A549 (cell line): ENCODE data around the gene GSTM2. TPM values are rescaled to one million over a fixed set of nuclear protein-coding genes. Genes with fewer than 3 reads are reported as not detected.

Source experiments
- ATAC-seq, 2 experiments: fragments of 200-7000 bp in 1 of 2; fragments of >200 bp in 1 of 2; cut with Nextera tagmentation in 1 of 2; cut with Tn5 transposase in 1 of 2; 3 replicates each; pipeline versions ENCODE4 v1.8.0 to v1.9.1; 2018 to 2020; ENCODE audit warnings: mild to moderate bottlenecking in 1 of 2, moderate library complexity in 1 of 2
- CTCF ChIA-PET: fragments of 300-600 bp; sonication (Branson Sonifier 250); formaldehyde crosslinking; extraction: SDS; loops from one replicate; lab custom pipeline; 2021; ENCODE audit warnings: antibody characterized with exemption, inconsistent platforms; lab: Yijun Ruan, JAX
- POLR2A ChIA-PET: fragments of 350-600 bp; formaldehyde crosslinking; extraction: SDS; loops from one replicate; lab custom pipeline; 2021; ENCODE audit warnings: antibody characterized with exemption, inconsistent platforms; lab: Yijun Ruan, JAX
- DNase-seq, 2 experiments: peaks; one replicate each; pipeline versions ENCODE4 v3.0.0 to v3.0.0-alpha.2; 2011 to 2016; ENCODE audit warnings: low read depth in 1 of 2, low spot score in 1 of 2
- FAIRE-seq: peaks from 2 replicates; lab custom pipeline; 2011; peaks lifted over from hg19 to GRCh38; lab: Jason Lieb, UNC
- H3K27ac ChIP-seq, 2 experiments: fragments of >200 bp; sonication (Bioruptor Twin); formaldehyde crosslinking; 3 replicates each; pipeline ENCODE4 v1.5.1; 2016 to 2017
- H3K4me1 ChIP-seq: fragments of >200 bp; sonication (Bioruptor Twin); formaldehyde crosslinking; 3 replicates; pipeline ENCODE4 v1.6.1; 2016
- H3K4me2 ChIP-seq: fragments of >200 bp; sonication (Bioruptor Twin); formaldehyde crosslinking; 3 replicates; pipeline ENCODE4 v1.6.1; 2016
- H3K4me3 ChIP-seq: fragments of >200 bp; sonication (Bioruptor Twin); formaldehyde crosslinking; 3 replicates; pipeline ENCODE4 v1.5.1; 2016
- H3K9me3 ChIP-seq: fragments of >200 bp; sonication (Bioruptor Twin); formaldehyde crosslinking; 3 replicates; pipeline ENCODE4 v1.6.1; 2016
- BHLHE40 ChIP-seq: IDR thresholded peaks from 2 replicates; pipeline ENCODE4 v1.6.1; 2012; ENCODE audit warnings: low read depth, low read length, inconsistent platforms
- CEBPB ChIP-seq, 2 experiments: fragments of >200 bp in 1 of 2; sonication (Bioruptor Twin) in 1 of 2; formaldehyde crosslinking in 1 of 2; IDR thresholded peaks; 2 replicates each; pipeline ENCODE4 v1.6.1; 2012 to 2016
- CHD4 ChIP-seq: fragments of 200-600 bp; sonication (generic); IDR thresholded peaks from 2 replicates; pipeline ENCODE4 v1.6.1; 2016; ENCODE audit warnings: antibody characterized with exemption, mild to moderate bottlenecking, borderline replicate concordance
- FOSL2 ChIP-seq, 2 experiments: fragments of 450-650 bp in 1 of 2; fragments of >200 bp in 1 of 2; sonication (Bioruptor Twin) in 1 of 2; formaldehyde crosslinking; IDR thresholded peaks; 2 replicates each; pipeline versions ENCODE4 v1.5.0 to v1.6.1; 2016 to 2020; ENCODE audit warnings: mild to moderate bottlenecking in 1 of 2, moderate library complexity in 1 of 2
- GATA3 ChIP-seq: IDR thresholded peaks from 2 replicates; pipeline ENCODE4 v1.6.1; 2012; ENCODE audit warnings: borderline replicate concordance
- HEYL ChIP-seq: fragments of 250-450 bp; sonication (Bioruptor Pico); IDR thresholded peaks from 2 replicates; pipeline ENCODE4 v1.8.0; 2021; ENCODE audit warnings: mild to moderate bottlenecking, moderate library complexity
- JUN ChIP-seq, 2 experiments: fragments of >200 bp; sonication (Bioruptor Twin); formaldehyde crosslinking; IDR thresholded peaks; 2 replicates in 1 of 2; 3 replicates in 1 of 2; pipeline ENCODE4 v1.6.1; 2016 to 2017
- KDM1A ChIP-seq: fragments of 200-600 bp; sonication (generic); IDR thresholded peaks from 2 replicates; pipeline ENCODE4 v1.6.1; 2016; ENCODE audit warnings: low read depth, mild to moderate bottlenecking
- MAFK ChIP-seq: fragments of 450-650 bp; IDR thresholded peaks from 2 replicates; pipeline ENCODE4 v1.6.1; 2014; ENCODE audit not compliant: partially characterized antibody
- NFE2L2 ChIP-seq: fragments of 150-350 bp; conservative IDR thresholded peaks from 2 replicates; pipeline ENCODE4 v1.6.1; 2014; ENCODE audit warnings: low read length
- RAD21 ChIP-seq, 2 experiments: fragments of >200 bp in 1 of 2; sonication (Bioruptor Twin) in 1 of 2; formaldehyde crosslinking in 1 of 2; IDR thresholded peaks in 1 of 2; conservative IDR thresholded peaks in 1 of 2; 2 replicates in 1 of 2; 3 replicates in 1 of 2; pipeline ENCODE4 v1.6.1; 2012 to 2018; ENCODE audit warnings: inconsistent platforms in 1 of 2
- RARB ChIP-seq: fragments of 250-450 bp; sonication (Bioruptor Pico); IDR thresholded peaks from 2 replicates; pipeline ENCODE4 v1.8.0; 2021; ENCODE audit warnings: mild to moderate bottlenecking, moderate library complexity
- RFX5 ChIP-seq: fragments of 450-650 bp; IDR thresholded peaks from 2 replicates; pipeline ENCODE4 v1.7.1; 2014; ENCODE audit warnings: antibody characterized with exemption, mild to moderate bottlenecking, moderate library complexity
- SMC3 ChIP-seq: fragments of >200 bp; sonication (Bioruptor Twin); formaldehyde crosslinking; IDR thresholded peaks from 3 replicates; pipeline ENCODE4 v1.6.1; 2018; ENCODE audit warnings: inconsistent platforms
- TP53 ChIP-seq: fragments of 250-450 bp; sonication (Bioruptor Pico); IDR thresholded peaks from 2 replicates; pipeline ENCODE4 v1.5.0; 2021; ENCODE audit warnings: mild to moderate bottlenecking, moderate library complexity
- WGBS: methylation state at CpG from one replicate; pipeline ENCODE4 v1.1.6; 2017; ENCODE audit errors: missing lambda C conversion rate; 5-methylcytosine and 5-hydroxymethylcytosine counted together
- polyA plus RNA-seq, 4 experiments: library from polyadenylated mRNA; depleted of rRNA in 3 of 4; stranded (reverse); fragments of >200 nt; fragmentation: RNase III in 1 of 4; extraction: RNeasy Plus Mini Kit Qiagen cat#74134 plus additional on column Dnase treatment in 1 of 4; gene quantifications; 2 replicates in 3 of 4; 3 replicates in 1 of 4; pipeline ENCODE4 v1.2.3, GENCODE V29; 2011 to 2017
- TF ChIP-seq, protein P1 (sequence below): IDR thresholded peaks from 2 replicates; pipeline ENCODE4 v1.6.1; 2012; ENCODE audit warnings: low read depth, borderline replicate concordance
- TF ChIP-seq, protein P2 (sequence below): IDR thresholded peaks from 2 replicates; pipeline ENCODE4 v1.6.1; 2012
- TF ChIP-seq, protein P3 (sequence below): fragments of 250-450 bp; sonication (Bioruptor Pico); IDR thresholded peaks from 2 replicates; pipeline ENCODE4 v1.5.0; 2020; ENCODE audit warnings: low read depth, mild to moderate bottlenecking, moderate library complexity

Gene GSTM2
- polyA plus RNA-seq, 2 of the 4 experiments (the other 2 are of a cell fraction): 4.8 to 6.5 TPM

DNA sequence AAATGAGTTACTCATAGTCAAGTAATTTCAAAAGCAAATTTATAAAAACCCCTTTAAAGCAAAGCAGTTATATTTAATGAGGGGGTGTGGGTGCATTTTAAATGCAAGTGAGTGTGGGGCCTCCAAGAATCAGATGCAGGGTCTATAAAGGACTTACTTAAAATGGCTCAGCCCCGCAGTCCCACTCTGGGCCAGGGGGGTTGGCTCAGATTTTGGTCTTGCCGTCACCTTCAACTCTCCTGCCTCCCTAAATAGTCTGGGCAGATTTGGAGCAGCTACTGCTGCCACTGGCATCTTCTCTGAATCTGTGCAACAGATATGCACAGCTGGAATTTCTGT is 32.0 kb upstream of the GSTM2 start:
- ChIA-PET CTCF (interaction anchor here (0.6 to 21.4 kb wide), 6 partner anchors 18 to 348 kb away, joined by 3 to 295 read pairs (median 24); partner anchors contain the start of genes AHCYL1 and GSTM4), POLR2A (interaction anchor here (0.6 to 1.9 kb wide), 3 partner anchors 15 to 146 kb away, joined by 3 to 9 read pairs (median 3); partner anchors contain the start of gene GNAI3)
- DNase-seq (no peak), FAIRE-seq (no peak), ATAC-seq (peak; percentile 3 to 17; a peak in 3 of 6 replicates)
- TF ChIP-seq TP53 (CRISPR knock-in tag) (no peak), NFE2L2 (no peak), KDM1A (no peak), BHLHE40 (no peak), CHD4 (no peak), RARB (no peak), GATA3 (no peak), RFX5 (no peak)
- no peaks in the 10 kb centered on the region for H3K9me3 ChIP-seq
- H3K4me3 ChIP-seq: no peak overlapping the region
- peak overlapping the region; percentile 53 to 78; a peak in 5 of 6 replicates for H3K27ac ChIP-seq
- H3K4me1 ChIP-seq: peaks cover 27% of the 10 kb centered on the region
- H3K4me2 ChIP-seq: peak overlapping the region; percentile 58
- 77% methylated on average over 2 of the region's 2 CpGs for WGBS

DNA sequence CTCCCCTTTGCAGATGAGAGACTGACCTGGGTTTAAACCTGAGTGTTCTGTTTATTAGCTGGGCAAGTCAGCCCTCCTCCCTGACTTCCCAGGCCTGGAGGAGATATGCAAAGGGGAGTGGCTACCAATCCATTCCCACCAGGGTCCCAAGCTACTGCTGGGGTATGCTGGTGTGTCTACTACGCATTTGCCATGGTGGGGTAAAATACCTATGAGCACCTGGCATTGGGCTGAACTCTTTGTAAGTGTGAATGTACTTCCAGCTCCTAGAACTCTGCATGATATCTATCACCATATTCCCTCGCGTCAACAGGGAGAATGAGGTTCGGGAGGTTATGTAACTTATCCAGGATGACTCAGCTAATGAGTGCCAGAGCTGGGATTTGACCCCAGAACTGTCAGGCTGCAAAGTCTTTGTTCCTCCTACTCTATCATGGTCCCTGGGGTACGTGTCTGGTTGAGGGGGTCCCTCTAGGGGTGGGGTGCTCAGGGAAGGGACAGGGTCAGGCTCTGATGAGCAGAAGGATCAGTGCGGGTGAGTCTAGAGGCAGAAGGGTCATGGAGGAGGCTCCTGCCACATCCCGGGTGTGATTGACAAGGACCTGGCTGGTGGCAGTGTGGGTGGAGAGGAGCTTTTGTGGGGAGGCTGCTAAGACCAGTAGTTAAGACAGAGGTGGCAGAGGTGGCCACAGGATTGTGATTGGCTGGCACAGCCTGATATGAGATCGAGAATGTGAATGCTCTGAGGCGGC is 31.5 kb upstream of the GSTM2 start:
- ChIA-PET CTCF (interaction anchor here (0.6 to 21.4 kb wide), 9 partner anchors 17 to 393 kb away, joined by 3 to 295 read pairs (median 18); partner anchors contain the start of genes AHCYL1 and GSTM4), POLR2A (interaction anchor here (0.6 to 1.9 kb wide), 3 partner anchors 16 to 146 kb away, joined by 3 to 9 read pairs (median 3); partner anchors contain the start of gene GNAI3)
- TF ChIP-seq, protein P1, sequence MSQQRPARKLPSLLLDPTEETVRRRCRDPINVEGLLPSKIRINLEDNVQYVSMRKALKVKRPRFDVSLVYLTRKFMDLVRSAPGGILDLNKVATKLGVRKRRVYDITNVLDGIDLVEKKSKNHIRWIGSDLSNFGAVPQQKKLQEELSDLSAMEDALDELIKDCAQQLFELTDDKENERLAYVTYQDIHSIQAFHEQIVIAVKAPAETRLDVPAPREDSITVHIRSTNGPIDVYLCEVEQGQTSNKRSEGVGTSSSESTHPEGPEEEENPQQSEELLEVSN: no peak
- TF ChIP-seq MAFK (peak; percentile 66), RAD21 (conservative IDR thresholded peaks at IDR 0.05 in 1 of 2, IDR thresholded peaks at IDR 0.05 in 1 of 2) (no peak), CEBPB (IDR thresholded peaks at IDR 0.05) (peak in 1 of 2 experiments; percentile 24; a peak in 1 of 4 replicates), FOSL2 (IDR thresholded peaks at IDR 0.05) (no peak), FOSL2 (CRISPR knock-in tag; IDR thresholded peaks at IDR 0.05) (peak; percentile 36; the same call in 1 of the 2 replicates), RARB (no peak)
- TF ChIP-seq, protein P2, sequence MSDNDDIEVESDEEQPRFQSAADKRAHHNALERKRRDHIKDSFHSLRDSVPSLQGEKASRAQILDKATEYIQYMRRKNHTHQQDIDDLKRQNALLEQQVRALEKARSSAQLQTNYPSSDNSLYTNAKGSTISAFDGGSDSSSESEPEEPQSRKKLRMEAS: no peak
- peaks cover 27% of the 10 kb centered on the region for H3K4me1 ChIP-seq
- H3K4me3 ChIP-seq: no peak overlapping the region
- ATAC-seq (peak; percentile 35 to 59; a peak in 5 of 6 replicates), FAIRE-seq (no peak), DNase-seq (peak in 1 of 2 experiments; percentile 34)
- no peaks in the 10 kb centered on the region for H3K9me3 ChIP-seq
- H3K4me2 ChIP-seq: peak overlapping the region; percentile 58
- 48% methylated on average over 8 of the region's 9 CpGs for WGBS
- peak overlapping the region; percentile 53 to 78 for H3K27ac ChIP-seq

DNA sequence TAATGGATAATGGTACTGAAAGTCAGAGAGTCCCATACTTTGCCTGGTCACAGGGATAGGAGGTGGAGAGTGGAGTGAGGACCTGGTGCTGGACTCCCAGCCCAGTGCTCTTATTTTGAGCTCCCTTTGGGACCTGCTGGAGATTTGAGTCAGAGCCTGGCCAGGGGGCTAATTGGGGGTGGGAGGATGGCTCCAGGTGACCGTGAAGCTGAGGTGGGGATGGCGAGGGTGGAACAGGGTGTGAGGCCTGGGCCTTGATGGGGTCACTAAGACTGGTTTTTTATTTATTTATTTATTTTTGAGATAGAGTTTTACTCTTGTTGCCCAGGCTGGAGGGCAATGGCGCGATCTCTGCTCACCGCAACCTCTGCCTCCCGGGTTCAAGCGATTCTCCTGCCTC is 30.4 kb upstream of the GSTM2 start:
- no peak overlapping the region for H3K4me2 ChIP-seq
- ATAC-seq: no peak
- H3K27ac ChIP-seq: peak overlapping the region in 1 of 2 experiments; percentile 78; a peak in 1 of 6 replicates
- peaks cover 27% of the 10 kb centered on the region for H3K4me1 ChIP-seq
- no peak overlapping the region for H3K4me3 ChIP-seq
- CTCF ChIA-PET: interaction anchor here (1.6 to 21.4 kb wide), 7 partner anchors 16 to 374 kb away, joined by 4 to 295 read pairs (median 18); partner anchors contain the start of genes AHCYL1 and GSTM4
- no peaks in the 10 kb centered on the region for H3K9me3 ChIP-seq
- no peak for FAIRE-seq
- POLR2A ChIA-PET: interaction anchor here (1.6 kb wide), 1 partner anchor 17 kb away, joined by 3 read pairs; no protein-coding TSS in a partner anchor
- 97% methylated on average over 7 of the region's 7 CpGs for WGBS
- no peak for TF ChIP-seq JUN (IDR thresholded peaks at IDR 0.05)
- no peak for TF ChIP-seq SMC3
- no peak for TF ChIP-seq HEYL (CRISPR knock-in tag)
- TF ChIP-seq RAD21 (conservative IDR thresholded peaks at IDR 0.05 in 1 of 2, IDR thresholded peaks at IDR 0.05 in 1 of 2): no peak
- TF ChIP-seq, protein P3, sequence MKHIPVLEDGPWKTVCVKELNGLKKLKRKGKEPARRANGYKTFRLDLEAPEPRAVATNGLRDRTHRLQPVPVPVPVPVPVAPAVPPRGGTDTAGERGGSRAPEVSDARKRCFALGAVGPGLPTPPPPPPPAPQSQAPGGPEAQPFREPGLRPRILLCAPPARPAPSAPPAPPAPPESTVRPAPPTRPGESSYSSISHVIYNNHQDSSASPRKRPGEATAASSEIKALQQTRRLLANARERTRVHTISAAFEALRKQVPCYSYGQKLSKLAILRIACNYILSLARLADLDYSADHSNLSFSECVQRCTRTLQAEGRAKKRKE: no peak
- TF ChIP-seq, all 56 proteins: peak for 0
- no peak for DNase-seq
